ENCODE measurements around the gene KRTAP10-8.
"Not testable (repeated sequence)": the region's sequence is repeated elsewhere in the genome, so short reads cannot be mapped to it uniquely, and the experiment has no call there.

The KRTAP10-8 gene

GRCh38 chr21:44599264-44600029 is 12.4 kb upstream of the KRTAP10-8 start:
- DNase-seq: no peak

- DNase-seq: not testable (repeated sequence)
Observed at GRCh38 chr21:44600118-44600978, 11.5 kb upstream of the KRTAP10-8 start, which contains the start of gene KRTAP10-7. TSS of gene KRTAP10-7 (plus strand) at chr21:44600597. CDS start at chr21:44600622, 25 bp downstream.

GRCh38 chr21:44601091-44601490 is 10.8 kb upstream of the KRTAP10-8 start:
- not testable (repeated sequence) for DNase-seq

GRCh38 chr21:44601596-44602462 is 10.1 kb upstream of the KRTAP10-8 start:
- DNase-seq: no peak

- no peak for DNase-seq
Observed at GRCh38 chr21:44602463-44602850, 9.4 kb upstream of the KRTAP10-8 start.

- DNase-seq: no peak
Observed at GRCh38 chr21:44603109-44603875, 8.6 kb upstream of the KRTAP10-8 start.

GRCh38 chr21:44603911-44604310 is 8.0 kb upstream of the KRTAP10-8 start:
- no peak for DNase-seq

- no peak for DNase-seq
Observed at GRCh38 chr21:44606495-44606894, 5.4 kb upstream of the KRTAP10-8 start.

GRCh38 chr21:44609193-44609592 is 2.7 kb upstream of the KRTAP10-8 start:
- DNase-seq: no peak

GRCh38 chr21:44610157-44610843 is 1.6 kb upstream of the KRTAP10-8 start:
- not testable (repeated sequence) for DNase-seq

GRCh38 chr21:44611551-44611950 is 328 bp upstream of the KRTAP10-8 start:
- no peak for DNase-seq

- no peak for DNase-seq
Observed at GRCh38 chr21:44612669-44613229, 870 bp downstream of the KRTAP10-8 start.

- no peak for DNase-seq
Observed at GRCh38 chr21:44613386-44614155, 1.7 kb downstream of the KRTAP10-8 start.

GRCh38 chr21:44614161-44614631 is 2.3 kb downstream of the KRTAP10-8 start:
- DNase-seq: no peak

GRCh38 chr21:44614961-44615391 is 3.1 kb downstream of the KRTAP10-8 start:
- no peak for DNase-seq

GRCh38 chr21:44615466-44615865 is 3.6 kb downstream of the KRTAP10-8 start:
- no peak for DNase-seq

- no peak for DNase-seq
Observed at GRCh38 chr21:44615911-44616590, 4.2 kb downstream of the KRTAP10-8 start.

GRCh38 chr21:44616591-44616926 is 4.7 kb downstream of the KRTAP10-8 start:
- no peak for DNase-seq

- DNase-seq: no peak
Observed at GRCh38 chr21:44617071-44617501, 5.2 kb downstream of the KRTAP10-8 start.

GRCh38 chr21:44618504-44618903 is 6.6 kb downstream of the KRTAP10-8 start:
- peak; percentile 25 for DNase-seq

Data from activated CD4-positive, alpha-beta T cell treated with anti-CD3 and anti-CD28 coated beads for 48 hours (primary cell).